ENCODE data around the gene POLR2I.

Gene POLR2I

GRCh38 chr19:36093687-36094086 lies 21.0 kb downstream of the POLR2I start:
- Histone ChIP-seq H3K27ac (ENCODE audit: low read length) (no peak overlapping the region), H3K4me1 (ENCODE audit: control insufficient read depth in 1 of 2, insufficient read depth in 2 of 2, low read length in 2 of 2) (no peaks in the 10 kb centered on the region), H3K9me3 (ENCODE audit: control insufficient read depth in 1 of 2, low read length in 2 of 2) (no peaks in the 10 kb centered on the region), H3K36me3 (ENCODE audit: control insufficient read depth in 1 of 2, insufficient read depth in 2 of 2, low read length in 2 of 2) (no peaks in the 10 kb centered on the region), H3K27me3 (ENCODE audit: low read depth, low read length) (no peaks in the 10 kb centered on the region), H3K4me3 (ENCODE audit: low read depth in 1 of 2, low read length in 2 of 2) (no peak overlapping the region)

GRCh38 chr19:36093146-36093662 lies 21.5 kb downstream of the POLR2I start:
- Histone ChIP-seq H3K27me3 (ENCODE audit: low read depth, low read length) (no peaks in the 10 kb centered on the region), H3K27ac (ENCODE audit: low read length) (no peak overlapping the region), H3K4me3 (ENCODE audit: low read depth in 1 of 2, low read length in 2 of 2) (no peak overlapping the region), H3K4me1 (ENCODE audit: control insufficient read depth in 1 of 2, insufficient read depth in 2 of 2, low read length in 2 of 2) (no peaks in the 10 kb centered on the region), H3K36me3 (ENCODE audit: control insufficient read depth in 1 of 2, insufficient read depth in 2 of 2, low read length in 2 of 2) (no peaks in the 10 kb centered on the region), H3K9me3 (ENCODE audit: control insufficient read depth in 1 of 2, low read length in 2 of 2) (no peaks in the 10 kb centered on the region)

- Histone ChIP-seq H3K27ac (ENCODE audit: low read length) (no peak overlapping the region), H3K27me3 (ENCODE audit: low read depth, low read length) (no peaks in the 10 kb centered on the region), H3K36me3 (ENCODE audit: control insufficient read depth in 1 of 2, insufficient read depth in 2 of 2, low read length in 2 of 2) (no peaks in the 10 kb centered on the region), H3K9me3 (ENCODE audit: control insufficient read depth in 1 of 2, low read length in 2 of 2) (no peaks in the 10 kb centered on the region), H3K4me3 (ENCODE audit: low read depth in 1 of 2, low read length in 2 of 2) (no peak overlapping the region), H3K4me1 (ENCODE audit: control insufficient read depth in 1 of 2, insufficient read depth in 2 of 2, low read length in 2 of 2) (no peaks in the 10 kb centered on the region)
These were observed 22.1 kb downstream of the POLR2I start for GRCh38 chr19:36092566-36092965.

- Histone ChIP-seq H3K4me1 (ENCODE audit: control insufficient read depth in 1 of 2, insufficient read depth in 2 of 2, low read length in 2 of 2) (no peaks in the 10 kb centered on the region), H3K27ac (ENCODE audit: low read length) (no peak overlapping the region), H3K9me3 (ENCODE audit: control insufficient read depth in 1 of 2, low read length in 2 of 2) (no peaks in the 10 kb centered on the region), H3K4me3 (ENCODE audit: low read depth in 1 of 2, low read length in 2 of 2) (no peak overlapping the region), H3K36me3 (ENCODE audit: control insufficient read depth in 1 of 2, insufficient read depth in 2 of 2, low read length in 2 of 2) (no peaks in the 10 kb centered on the region), H3K27me3 (ENCODE audit: low read depth, low read length) (no peaks in the 10 kb centered on the region)
These were observed 23.6 kb downstream of the POLR2I start for GRCh38 chr19:36090910-36091695.

GRCh38 chr19:36089847-36090246 lies 24.8 kb downstream of the POLR2I start:
- no peaks in the 10 kb centered on the region for H3K9me3 ChIP-seq (ENCODE audit: control insufficient read depth in 1 of 2, low read length in 2 of 2)
- H3K4me3 ChIP-seq (ENCODE audit: low read depth in 1 of 2, low read length in 2 of 2): no peak overlapping the region
- no peaks in the 10 kb centered on the region for H3K27me3 ChIP-seq (ENCODE audit: low read depth, low read length)
- no peaks in the 10 kb centered on the region for H3K4me1 ChIP-seq (ENCODE audit: control insufficient read depth in 1 of 2, insufficient read depth in 2 of 2, low read length in 2 of 2)
- no peak overlapping the region for H3K27ac ChIP-seq (ENCODE audit: low read length)
- H3K36me3 ChIP-seq (ENCODE audit: control insufficient read depth in 1 of 2, insufficient read depth in 2 of 2, low read length in 2 of 2): no peaks in the 10 kb centered on the region

- Histone ChIP-seq H3K9me3 (ENCODE audit: control insufficient read depth in 1 of 2, low read length in 2 of 2) (no peaks in the 10 kb centered on the region), H3K27ac (ENCODE audit: low read length) (no peak overlapping the region), H3K36me3 (ENCODE audit: control insufficient read depth in 1 of 2, insufficient read depth in 2 of 2, low read length in 2 of 2) (no peaks in the 10 kb centered on the region), H3K4me1 (ENCODE audit: control insufficient read depth in 1 of 2, insufficient read depth in 2 of 2, low read length in 2 of 2) (no peaks in the 10 kb centered on the region), H3K27me3 (ENCODE audit: low read depth, low read length) (no peaks in the 10 kb centered on the region), H3K4me3 (ENCODE audit: low read depth in 1 of 2, low read length in 2 of 2) (no peak overlapping the region)
These were observed 28.3 kb downstream of the POLR2I start for GRCh38 chr19:36086326-36086725.

- no peak overlapping the region for H3K27ac ChIP-seq (ENCODE audit: low read length)
- H3K9me3 ChIP-seq (ENCODE audit: control insufficient read depth in 1 of 2, low read length in 2 of 2): no peaks in the 10 kb centered on the region
- no peaks in the 10 kb centered on the region for H3K27me3 ChIP-seq (ENCODE audit: low read depth, low read length)
- no peaks in the 10 kb centered on the region for H3K4me1 ChIP-seq (ENCODE audit: control insufficient read depth in 1 of 2, insufficient read depth in 2 of 2, low read length in 2 of 2)
- H3K36me3 ChIP-seq (ENCODE audit: control insufficient read depth in 1 of 2, insufficient read depth in 2 of 2, low read length in 2 of 2): no peaks in the 10 kb centered on the region
- no peak overlapping the region for H3K4me3 ChIP-seq (ENCODE audit: low read depth in 1 of 2, low read length in 2 of 2)
These were observed 30.3 kb downstream of the POLR2I start for GRCh38 chr19:36084231-36085009.

- H3K27ac ChIP-seq (ENCODE audit: low read length): no peak overlapping the region
These were observed 31.8 kb downstream of the POLR2I start for GRCh38 chr19:36082916-36083315.

GRCh38 chr19:36081894-36082293 lies 32.8 kb downstream of the POLR2I start:
- Histone ChIP-seq H3K36me3 (ENCODE audit: control insufficient read depth in 1 of 2, insufficient read depth in 2 of 2, low read length in 2 of 2) (no peaks in the 10 kb centered on the region), H3K27ac (ENCODE audit: low read length) (no peak overlapping the region), H3K27me3 (ENCODE audit: low read depth, low read length) (no peaks in the 10 kb centered on the region), H3K9me3 (ENCODE audit: control insufficient read depth in 1 of 2, low read length in 2 of 2) (no peaks in the 10 kb centered on the region), H3K4me3 (ENCODE audit: low read depth in 1 of 2, low read length in 2 of 2) (no peak overlapping the region), H3K4me1 (ENCODE audit: control insufficient read depth in 1 of 2, insufficient read depth in 2 of 2, low read length in 2 of 2) (no peaks in the 10 kb centered on the region)

More at GRCh38 chr19:36082916-36083315, 31.8 kb downstream of the POLR2I start:
- Histone ChIP-seq H3K27me3 (ENCODE audit: low read depth, low read length) (no peaks in the 10 kb centered on the region), H3K4me3 (ENCODE audit: low read depth in 1 of 2, low read length in 2 of 2) (no peak overlapping the region), H3K36me3 (ENCODE audit: control insufficient read depth in 1 of 2, insufficient read depth in 2 of 2, low read length in 2 of 2) (no peaks in the 10 kb centered on the region), H3K9me3 (ENCODE audit: control insufficient read depth in 1 of 2, low read length in 2 of 2) (no peaks in the 10 kb centered on the region), H3K4me1 (ENCODE audit: control insufficient read depth in 1 of 2, insufficient read depth in 2 of 2, low read length in 2 of 2) (no peaks in the 10 kb centered on the region)

- no peak overlapping the region for H3K4me3 ChIP-seq (ENCODE audit: low read depth in 1 of 2, low read length in 2 of 2)
These were observed 33.3 kb downstream of the POLR2I start for GRCh38 chr19:36081385-36081784.

GRCh38 chr19:36079389-36079945 lies 35.2 kb downstream of the POLR2I start:
- no peak overlapping the region for H3K4me3 ChIP-seq (ENCODE audit: low read depth in 1 of 2, low read length in 2 of 2)
- no peaks in the 10 kb centered on the region for H3K36me3 ChIP-seq (ENCODE audit: control insufficient read depth in 1 of 2, insufficient read depth in 2 of 2, low read length in 2 of 2)
- no peaks in the 10 kb centered on the region for H3K4me1 ChIP-seq (ENCODE audit: control insufficient read depth in 1 of 2, insufficient read depth in 2 of 2, low read length in 2 of 2)
- no peaks in the 10 kb centered on the region for H3K9me3 ChIP-seq (ENCODE audit: control insufficient read depth in 1 of 2, low read length in 2 of 2)
- H3K27ac ChIP-seq (ENCODE audit: low read length): no peak overlapping the region
- H3K27me3 ChIP-seq (ENCODE audit: low read depth, low read length): no peaks in the 10 kb centered on the region

More at GRCh38 chr19:36081385-36081784, 33.3 kb downstream of the POLR2I start:
- no peaks in the 10 kb centered on the region for H3K9me3 ChIP-seq (ENCODE audit: control insufficient read depth in 1 of 2, low read length in 2 of 2)
- H3K36me3 ChIP-seq (ENCODE audit: control insufficient read depth in 1 of 2, insufficient read depth in 2 of 2, low read length in 2 of 2): no peaks in the 10 kb centered on the region
- no peaks in the 10 kb centered on the region for H3K27me3 ChIP-seq (ENCODE audit: low read depth, low read length)
- no peak overlapping the region for H3K27ac ChIP-seq (ENCODE audit: low read length)
- H3K4me1 ChIP-seq (ENCODE audit: control insufficient read depth in 1 of 2, insufficient read depth in 2 of 2, low read length in 2 of 2): no peaks in the 10 kb centered on the region

All from muscle layer of duodenum (tissue), 2 donors.